ENCODE measurements around the gene DGKH.

GRCh38 chr13:42021851-42022250, 26.6 kb upstream of the DGKH start:
- TF ChIP-seq, protein P1, sequence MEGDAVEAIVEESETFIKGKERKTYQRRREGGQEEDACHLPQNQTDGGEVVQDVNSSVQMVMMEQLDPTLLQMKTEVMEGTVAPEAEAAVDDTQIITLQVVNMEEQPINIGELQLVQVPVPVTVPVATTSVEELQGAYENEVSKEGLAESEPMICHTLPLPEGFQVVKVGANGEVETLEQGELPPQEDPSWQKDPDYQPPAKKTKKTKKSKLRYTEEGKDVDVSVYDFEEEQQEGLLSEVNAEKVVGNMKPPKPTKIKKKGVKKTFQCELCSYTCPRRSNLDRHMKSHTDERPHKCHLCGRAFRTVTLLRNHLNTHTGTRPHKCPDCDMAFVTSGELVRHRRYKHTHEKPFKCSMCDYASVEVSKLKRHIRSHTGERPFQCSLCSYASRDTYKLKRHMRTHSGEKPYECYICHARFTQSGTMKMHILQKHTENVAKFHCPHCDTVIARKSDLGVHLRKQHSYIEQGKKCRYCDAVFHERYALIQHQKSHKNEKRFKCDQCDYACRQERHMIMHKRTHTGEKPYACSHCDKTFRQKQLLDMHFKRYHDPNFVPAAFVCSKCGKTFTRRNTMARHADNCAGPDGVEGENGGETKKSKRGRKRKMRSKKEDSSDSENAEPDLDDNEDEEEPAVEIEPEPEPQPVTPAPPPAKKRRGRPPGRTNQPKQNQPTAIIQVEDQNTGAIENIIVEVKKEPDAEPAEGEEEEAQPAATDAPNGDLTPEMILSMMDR (conservative IDR thresholded peaks at IDR 0.05 in 1 of 2, IDR thresholded peaks at IDR 0.05 in 1 of 2; ENCODE audit: extremely low read depth in 1 of 2, insufficient read depth in 1 of 2, low read depth in 1 of 2, low read length in 2 of 2) = no peak
- TF ChIP-seq EZH2 (IDR thresholded peaks at IDR 0.05; ENCODE audit: borderline replicate concordance, low read length) = no peak
